Measurements from ENCODE around the gene CENATAC. TPM values are rescaled to one million over a fixed set of nuclear protein-coding genes. Genes with fewer than 3 reads are reported as not detected.

CENATAC gene
- total and polyA plus RNA-seq, 9 of the 15 experiments (the other 6 are each of a cell fraction or from before 2014, with no cell fraction given), result 2.4 to 25.5 (median 13.7) TPM

GRCh38 chr11:119057000-119057769 is 59.2 kb downstream of the CENATAC start, which contains the start of gene HYOU1 (continued):
- TF ChIP-seq, protein P1, sequence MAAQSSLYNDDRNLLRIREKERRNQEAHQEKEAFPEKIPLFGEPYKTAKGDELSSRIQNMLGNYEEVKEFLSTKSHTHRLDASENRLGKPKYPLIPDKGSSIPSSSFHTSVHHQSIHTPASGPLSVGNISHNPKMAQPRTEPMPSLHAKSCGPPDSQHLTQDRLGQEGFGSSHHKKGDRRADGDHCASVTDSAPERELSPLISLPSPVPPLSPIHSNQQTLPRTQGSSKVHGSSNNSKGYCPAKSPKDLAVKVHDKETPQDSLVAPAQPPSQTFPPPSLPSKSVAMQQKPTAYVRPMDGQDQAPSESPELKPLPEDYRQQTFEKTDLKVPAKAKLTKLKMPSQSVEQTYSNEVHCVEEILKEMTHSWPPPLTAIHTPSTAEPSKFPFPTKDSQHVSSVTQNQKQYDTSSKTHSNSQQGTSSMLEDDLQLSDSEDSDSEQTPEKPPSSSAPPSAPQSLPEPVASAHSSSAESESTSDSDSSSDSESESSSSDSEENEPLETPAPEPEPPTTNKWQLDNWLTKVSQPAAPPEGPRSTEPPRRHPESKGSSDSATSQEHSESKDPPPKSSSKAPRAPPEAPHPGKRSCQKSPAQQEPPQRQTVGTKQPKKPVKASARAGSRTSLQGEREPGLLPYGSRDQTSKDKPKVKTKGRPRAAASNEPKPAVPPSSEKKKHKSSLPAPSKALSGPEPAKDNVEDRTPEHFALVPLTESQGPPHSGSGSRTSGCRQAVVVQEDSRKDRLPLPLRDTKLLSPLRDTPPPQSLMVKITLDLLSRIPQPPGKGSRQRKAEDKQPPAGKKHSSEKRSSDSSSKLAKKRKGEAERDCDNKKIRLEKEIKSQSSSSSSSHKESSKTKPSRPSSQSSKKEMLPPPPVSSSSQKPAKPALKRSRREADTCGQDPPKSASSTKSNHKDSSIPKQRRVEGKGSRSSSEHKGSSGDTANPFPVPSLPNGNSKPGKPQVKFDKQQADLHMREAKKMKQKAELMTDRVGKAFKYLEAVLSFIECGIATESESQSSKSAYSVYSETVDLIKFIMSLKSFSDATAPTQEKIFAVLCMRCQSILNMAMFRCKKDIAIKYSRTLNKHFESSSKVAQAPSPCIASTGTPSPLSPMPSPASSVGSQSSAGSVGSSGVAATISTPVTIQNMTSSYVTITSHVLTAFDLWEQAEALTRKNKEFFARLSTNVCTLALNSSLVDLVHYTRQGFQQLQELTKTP (IDR thresholded peaks at IDR 0.05; ENCODE audit: low read depth in 1 of 2, partially characterized antibody in 2 of 2), result peak in 1 of 2 experiments; percentile 55
- TF ChIP-seq POU5F1 (IDR thresholded peaks at IDR 0.05; ENCODE audit: borderline replicate concordance, low read depth, low read length, partially characterized antibody) (no peak), ZMIZ1 (IDR thresholded peaks at IDR 0.05; ENCODE audit: low read depth in 2 of 2, low read length in 2 of 2) (peak in 1 of 2 experiments; percentile 34; a peak in 1 of 4 replicates), POLR2AphosphoS5 (IDR thresholded peaks at IDR 0.05; ENCODE audit: control insufficient read depth, insufficient read depth, low read depth, low read length) (peak; percentile 16; the same call in 1 of the 2 replicates), CBX8 (IDR thresholded peaks at IDR 0.05; ENCODE audit: borderline replicate concordance, extremely low read depth, low read depth, low read length, poor library complexity, severe bottlenecking) (no peak), NCOR1 (IDR thresholded peaks at IDR 0.05) (no peak), ZBTB1 (CRISPR knock-in tag; IDR thresholded peaks at IDR 0.05; ENCODE audit: borderline replicate concordance, low read depth) (peak; percentile 22; the same call in 1 of the 2 replicates), CBX5 (IDR thresholded peaks at IDR 0.05; ENCODE audit: borderline replicate concordance, low read depth) (no peak), MAX (CRISPR knock-in tag; IDR thresholded peaks at IDR 0.05) (peak; percentile 80), SMC3 (conservative IDR thresholded peaks at IDR 0.05; ENCODE audit: insufficient read depth, low read depth, low read length) (no peak), ZNF668 (CRISPR knock-in tag; IDR thresholded peaks at IDR 0.05) (no peak)
- TF ChIP-seq, protein P2, sequence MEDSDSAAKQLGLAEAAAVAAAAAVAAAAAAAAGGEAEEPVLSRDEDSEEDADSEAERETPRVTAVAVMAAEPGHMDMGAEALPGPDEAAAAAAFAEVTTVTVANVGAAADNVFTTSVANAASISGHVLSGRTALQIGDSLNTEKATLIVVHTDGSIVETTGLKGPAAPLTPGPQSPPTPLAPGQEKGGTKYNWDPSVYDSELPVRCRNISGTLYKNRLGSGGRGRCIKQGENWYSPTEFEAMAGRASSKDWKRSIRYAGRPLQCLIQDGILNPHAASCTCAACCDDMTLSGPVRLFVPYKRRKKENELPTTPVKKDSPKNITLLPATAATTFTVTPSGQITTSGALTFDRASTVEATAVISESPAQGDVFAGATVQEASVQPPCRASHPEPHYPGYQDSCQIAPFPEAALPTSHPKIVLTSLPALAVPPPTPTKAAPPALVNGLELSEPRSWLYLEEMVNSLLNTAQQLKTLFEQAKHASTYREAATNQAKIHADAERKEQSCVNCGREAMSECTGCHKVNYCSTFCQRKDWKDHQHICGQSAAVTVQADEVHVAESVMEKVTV (CRISPR knock-in tag; IDR thresholded peaks at IDR 0.05), result no peak
- TF ChIP-seq, protein P3, sequence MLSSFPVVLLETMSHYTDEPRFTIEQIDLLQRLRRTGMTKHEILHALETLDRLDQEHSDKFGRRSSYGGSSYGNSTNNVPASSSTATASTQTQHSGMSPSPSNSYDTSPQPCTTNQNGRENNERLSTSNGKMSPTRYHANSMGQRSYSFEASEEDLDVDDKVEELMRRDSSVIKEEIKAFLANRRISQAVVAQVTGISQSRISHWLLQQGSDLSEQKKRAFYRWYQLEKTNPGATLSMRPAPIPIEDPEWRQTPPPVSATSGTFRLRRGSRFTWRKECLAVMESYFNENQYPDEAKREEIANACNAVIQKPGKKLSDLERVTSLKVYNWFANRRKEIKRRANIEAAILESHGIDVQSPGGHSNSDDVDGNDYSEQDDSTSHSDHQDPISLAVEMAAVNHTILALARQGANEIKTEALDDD (IDR thresholded peaks at IDR 0.05), result no peak
